Cardiac muscle cell (in vitro differentiated cells and primary cell): ENCODE results near the gene PROCR. TPM values are rescaled to one million over a fixed set of nuclear protein-coding genes. Genes with fewer than 3 reads are reported as not detected.
A peak's percentile ranks its signal among the peaks of the same experiment; 100 is the strongest.

Experiments used
- DNase-seq, 2 donors: peaks; one replicate each; pipeline versions ENCODE4 v3.0.0 to v3.0.0-alpha.2; 2010 to 2017; ENCODE audit warnings: low read depth in 1 of 2, low spot score in 1 of 2
- H3K27ac ChIP-seq: fragments of 200-600 bp; sonication (generic); 2 replicates; pipeline ENCODE4 v1.5.1; 2016
- H3K27me3 ChIP-seq: fragments of 200-600 bp; sonication (generic); 2 replicates; pipeline ENCODE4 v1.6.0; 2016; ENCODE audit warnings: control low read depth
- H3K36me3 ChIP-seq: fragments of 200-600 bp; sonication (generic); 2 replicates; pipeline ENCODE4 v1.5.1; 2016; ENCODE audit warnings: control low read depth
- H3K4me1 ChIP-seq: fragments of 200-600 bp; sonication (generic); 2 replicates; pipeline ENCODE4 v1.8.1; 2017; ENCODE audit warnings: low read depth, mild to moderate bottlenecking, mixed run types
- H3K4me3 ChIP-seq: fragments of 200-600 bp; sonication (generic); 2 replicates; pipeline ENCODE4 v1.5.1; 2016; ENCODE audit warnings: mild to moderate bottlenecking
- H3K9me3 ChIP-seq: fragments of 200-600 bp; sonication (generic); 2 replicates; pipeline ENCODE4 v1.5.1; 2017; ENCODE audit warnings: low read depth, mild to moderate bottlenecking, control low read depth
- CTCF ChIP-seq: IDR thresholded peaks from 2 replicates; pipeline ENCODE4 v1.5.1; 2012; ENCODE audit warnings: low read depth, mild to moderate bottlenecking, low read length
- polyA plus RNA-seq: library from polyadenylated mRNA; unstranded; fragments of >200 nt; fragmentation: Nextera tagmentation; extraction: Ambion mirVana; gene quantifications from 2 replicates; pipeline ENCODE4 v1.2.1, GENCODE V29; 2016
- total RNA-seq: library from RNA; depleted of rRNA; stranded (reverse); fragments of >200 nt; gene quantifications from 2 replicates; pipeline ENCODE4 v1.2.3, GENCODE V29; 2016

PROCR gene
- total RNA-seq: 8.2 and 11.6 TPM in 2 replicates
- 12.5 and 13.7 TPM in 2 replicates for polyA plus RNA-seq

- H3K36me3 ChIP-seq: no peaks in the 10 kb centered on the region
- no peak for TF ChIP-seq CTCF
- H3K4me1 ChIP-seq: peaks cover 5% of the 10 kb centered on the region
- no peak within 1 kb of the TSS for H3K27ac ChIP-seq
- no peak within 1 kb of the TSS for H3K4me3 ChIP-seq
- peak; percentile 32 to 95 for DNase-seq
- no peaks in the 10 kb centered on the region for H3K9me3 ChIP-seq
- no peaks in the 10 kb centered on the region for H3K27me3 ChIP-seq
These were observed at the start of gene PROCR for GRCh38 chr20:35171753-35172433. TSS of gene PROCR (plus strand) at chr20:35172072. CDS start at chr20:35172155, 83 bp downstream.

GRCh38 chr20:35122756-35123405 lies 49.0 kb upstream of the PROCR start:
- Histone ChIP-seq H3K36me3 (peaks cover 21% of the 10 kb centered on the region), H3K4me1 (peaks cover 9% of the 10 kb centered on the region), H3K4me3 (no peak overlapping the region), H3K27me3 (no peaks in the 10 kb centered on the region), H3K27ac (no peak overlapping the region), H3K9me3 (no peaks in the 10 kb centered on the region)
- DNase-seq: no peak
- TF ChIP-seq CTCF: no peak

- TF ChIP-seq CTCF: no peak
- no peaks in the 10 kb centered on the region for H3K27me3 ChIP-seq
- H3K36me3 ChIP-seq: peaks cover 32% of the 10 kb centered on the region
- no peak overlapping the region for H3K4me3 ChIP-seq
- peak overlapping the region; percentile 25 for H3K27ac ChIP-seq
- peaks cover 13% of the 10 kb centered on the region for H3K4me1 ChIP-seq
- DNase-seq: no peak
- no peaks in the 10 kb centered on the region for H3K9me3 ChIP-seq
These were observed 46.1 kb upstream of the PROCR start for GRCh38 chr20:35125753-35126152.

- TF ChIP-seq CTCF: no peak
- Histone ChIP-seq H3K36me3 (peaks cover 34% of the 10 kb centered on the region), H3K4me3 (no peak overlapping the region), H3K27ac (no peak overlapping the region), H3K4me1 (peaks cover 11% of the 10 kb centered on the region), H3K27me3 (no peaks in the 10 kb centered on the region), H3K9me3 (no peaks in the 10 kb centered on the region)
- peak in 1 of 2 donors; percentile 46 for DNase-seq
These were observed 42.2 kb upstream of the PROCR start for GRCh38 chr20:35129647-35130069.

- H3K36me3 ChIP-seq: peaks cover 29% of the 10 kb centered on the region
These were observed 39.9 kb upstream of the PROCR start for GRCh38 chr20:35131934-35132333.

More at GRCh38 chr20:35131934-35132333, 39.9 kb upstream of the PROCR start:
- H3K27ac ChIP-seq: no peak overlapping the region
- no peaks in the 10 kb centered on the region for H3K9me3 ChIP-seq
- H3K27me3 ChIP-seq: no peaks in the 10 kb centered on the region
- no peak overlapping the region for H3K4me3 ChIP-seq
- H3K4me1 ChIP-seq: peaks cover 29% of the 10 kb centered on the region
- no peak for TF ChIP-seq CTCF
- no peak for DNase-seq
